ENCODE data around the gene WTIP. TPM values are rescaled to one million over a fixed set of nuclear protein-coding genes. Genes with fewer than 3 reads are reported as not detected.

Gene WTIP
- total RNA-seq, 1 experiment from 2014 or later: 32.5 TPM

DNA sequence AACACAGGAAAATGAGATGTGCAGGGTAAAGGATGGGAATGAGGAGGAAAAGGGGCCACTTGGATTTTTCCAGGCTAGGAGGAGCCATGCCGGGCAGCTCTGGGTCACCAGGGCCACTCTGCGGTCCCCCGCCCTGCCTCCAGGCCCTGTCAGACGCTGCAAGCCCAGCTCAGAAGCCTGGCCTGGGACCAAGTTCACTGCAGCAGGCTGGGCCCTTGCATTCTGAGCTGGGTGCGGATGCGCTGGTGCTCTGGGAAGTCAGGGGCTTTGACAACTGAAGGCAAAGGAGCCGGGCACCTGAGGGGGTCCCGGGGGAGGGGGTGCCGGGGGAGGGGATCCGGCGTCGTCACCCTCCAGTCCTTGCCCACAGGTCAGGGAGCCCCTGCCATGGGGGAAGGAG lies 77.5 kb downstream of the WTIP start:
- no peaks in the 10 kb centered on the region for H3K23me2 ChIP-seq (ENCODE audit: insufficient read length, low read depth, low read length, poor library complexity, severe bottlenecking)
- H2BK5ac ChIP-seq (ENCODE audit: insufficient read length, low read length): no peak overlapping the region
- no CpG with 5 or more reads among the region's 12 CpGs for WGBS (ENCODE audit: extremely low coverage, insufficient read length, low lambda C conversion rate)
- no peak overlapping the region for H3K56ac ChIP-seq (ENCODE audit: insufficient read length, low read depth, low read length)
- H2AFZ ChIP-seq (ENCODE audit: low read length): no peak overlapping the region
- TF ChIP-seq, protein P1, sequence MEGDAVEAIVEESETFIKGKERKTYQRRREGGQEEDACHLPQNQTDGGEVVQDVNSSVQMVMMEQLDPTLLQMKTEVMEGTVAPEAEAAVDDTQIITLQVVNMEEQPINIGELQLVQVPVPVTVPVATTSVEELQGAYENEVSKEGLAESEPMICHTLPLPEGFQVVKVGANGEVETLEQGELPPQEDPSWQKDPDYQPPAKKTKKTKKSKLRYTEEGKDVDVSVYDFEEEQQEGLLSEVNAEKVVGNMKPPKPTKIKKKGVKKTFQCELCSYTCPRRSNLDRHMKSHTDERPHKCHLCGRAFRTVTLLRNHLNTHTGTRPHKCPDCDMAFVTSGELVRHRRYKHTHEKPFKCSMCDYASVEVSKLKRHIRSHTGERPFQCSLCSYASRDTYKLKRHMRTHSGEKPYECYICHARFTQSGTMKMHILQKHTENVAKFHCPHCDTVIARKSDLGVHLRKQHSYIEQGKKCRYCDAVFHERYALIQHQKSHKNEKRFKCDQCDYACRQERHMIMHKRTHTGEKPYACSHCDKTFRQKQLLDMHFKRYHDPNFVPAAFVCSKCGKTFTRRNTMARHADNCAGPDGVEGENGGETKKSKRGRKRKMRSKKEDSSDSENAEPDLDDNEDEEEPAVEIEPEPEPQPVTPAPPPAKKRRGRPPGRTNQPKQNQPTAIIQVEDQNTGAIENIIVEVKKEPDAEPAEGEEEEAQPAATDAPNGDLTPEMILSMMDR (conservative IDR thresholded peaks at IDR 0.05): no peak
- H3K4ac ChIP-seq (ENCODE audit: low read depth, low read length): no peak overlapping the region
- H3K9me3 ChIP-seq (ENCODE audit: control insufficient read depth, low read depth, low read length): no peaks in the 10 kb centered on the region
- H3K79me1 ChIP-seq (ENCODE audit: insufficient read depth, low read depth, low read length, poor library complexity, severe bottlenecking): no peaks in the 10 kb centered on the region
- no peak overlapping the region for H3T11ph ChIP-seq (ENCODE audit: low read length)
- H4K20me1 ChIP-seq (ENCODE audit: control insufficient read depth, insufficient read depth, insufficient read length): no peaks in the 10 kb centered on the region
- no peak for DNase-seq
- H4K5ac ChIP-seq (ENCODE audit: insufficient read length, low read depth, low read length): no peak overlapping the region
- Mint-ChIP-seq H3K27ac (no peak overlapping the region), H3K36me3 (ENCODE audit: insufficient read depth in 1 of 3, low read depth in 3 of 3) (no peaks in the 10 kb centered on the region), H3K27me3 (ENCODE audit: low read depth) (peaks cover 16% of the 10 kb centered on the region), H3K4me1 (peaks cover 0 to 6% of the 10 kb centered on the region in 2 experiments; a peak in 1 of 4 replicates), H3K4me3 (no peak overlapping the region), H3K9me3 (peaks cover 14 to 82% of the 10 kb centered on the region in 2 experiments; a peak in 4 of 5 replicates)
- H3K4me2 ChIP-seq (ENCODE audit: insufficient read depth, insufficient read length, low read length): no peak overlapping the region
- H3K27ac ChIP-seq (ENCODE audit: insufficient read length, low read depth, low read length): no peak overlapping the region
- H2BK20ac ChIP-seq (ENCODE audit: low read depth, low read length, poor library complexity, severe bottlenecking): no peak overlapping the region
- H2BK15ac ChIP-seq (ENCODE audit: low read depth, low read length): no peak overlapping the region
- no peak overlapping the region; the same call in 1 of the 2 replicates for H3K14ac ChIP-seq (ENCODE audit: insufficient read depth, low read length)
- H3K18ac ChIP-seq (ENCODE audit: insufficient read length, low read depth, low read length): no peak overlapping the region
- no peak overlapping the region for H2BK12ac ChIP-seq (ENCODE audit: insufficient read length, low read depth, low read length)
- no peaks in the 10 kb centered on the region for H3K4me1 ChIP-seq (ENCODE audit: insufficient read depth, low read length)
- H3K27me3 ChIP-seq (ENCODE audit: insufficient read depth, low read length): no peaks in the 10 kb centered on the region
- no peak overlapping the region for H2BK120ac ChIP-seq (ENCODE audit: low read depth, low read length, poor library complexity, severe bottlenecking)
- H2AK5ac ChIP-seq (ENCODE audit: insufficient read length, low read length): no peak overlapping the region
- no peak overlapping the region for H3K23ac ChIP-seq (ENCODE audit: insufficient read length, low read depth, low read length)
- H3K79me2 ChIP-seq (ENCODE audit: insufficient read depth, low read length): no peaks in the 10 kb centered on the region; the same call in 1 of the 2 replicates
- no peak overlapping the region for H4K8ac ChIP-seq (replicated peaks; ENCODE audit: insufficient read length, low read depth, low read length)
- no peak overlapping the region for H4K91ac ChIP-seq (ENCODE audit: insufficient read length, low read depth, low read length)
- H3K9ac ChIP-seq (ENCODE audit: extremely low read depth, insufficient read length, low read length): no peak overlapping the region

All from H9 (cell line).